Neural cell (in vitro differentiated cells): ENCODE results near the gene SHANK3.

Source experiments
- CTCF ChIP-seq: fragments of 450-650 bp; IDR thresholded peaks from 2 replicates; pipeline ENCODE4 v1.5.1; 2014; ENCODE audit warnings: antibody characterized with exemption, mild to moderate bottlenecking, moderate library complexity; ENCODE audit not compliant: poor library complexity, severe bottlenecking
- EZH2 ChIP-seq: fragments of 200-600, 300-800 bp; shearing (Covaris generic), sonication (generic); IDR thresholded peaks from 2 replicates; pipeline ENCODE4 v1.6.1; 2014; ENCODE audit warnings: antibody characterized with exemption, low read length, borderline replicate concordance, mild to moderate bottlenecking; ENCODE audit not compliant: insufficient read depth, poor library complexity, severe bottlenecking
- MXI1 ChIP-seq: fragments of 450-650 bp; conservative IDR thresholded peaks from 2 replicates; pipeline ENCODE4 v1.6.1; 2014; ENCODE audit warnings: antibody characterized with exemption, mild to moderate bottlenecking; ENCODE audit not compliant: poor library complexity, severe bottlenecking
- POLR2AphosphoS5 ChIP-seq: IDR thresholded peaks from 2 replicates; pipeline ENCODE4 v1.6.1; 2012
- RAD21 ChIP-seq: fragments of 450-650 bp; conservative IDR thresholded peaks from 2 replicates; pipeline ENCODE4 v1.6.1; 2014; ENCODE audit warnings: antibody characterized with exemption, mild to moderate bottlenecking, moderate library complexity
- SMC3 ChIP-seq: fragments of 450-650 bp; conservative IDR thresholded peaks from 2 replicates; pipeline ENCODE4 v1.6.1; 2014; ENCODE audit warnings: antibody characterized with exemption, mild to moderate bottlenecking, moderate library complexity; ENCODE audit not compliant: poor library complexity

GRCh38 chr22:50653256-50653655, 19.4 kb upstream of the SHANK3 start:
- no peak for TF ChIP-seq CTCF
- TF ChIP-seq EZH2: no peak
- no peak for TF ChIP-seq SMC3
- TF ChIP-seq POLR2AphosphoS5: no peak
- no peak for TF ChIP-seq MXI1
- no peak for TF ChIP-seq RAD21
